Muscle layer of duodenum (tissue), 2 donors: ENCODE data around the gene CMTM1.
"Not testable (repeated sequence)": the region's sequence is repeated elsewhere in the genome, so short reads cannot be mapped to it uniquely, and the experiment has no call there.

ENCODE experiments used
- H3K27ac ChIP-seq: one replicate; pipeline ENCODE4 v1.7.0; 2013; ENCODE audit warnings: mild to moderate bottlenecking, low read length
- H3K27me3 ChIP-seq: one replicate; pipeline ENCODE4 v1.7.0; 2013; ENCODE audit warnings: low read depth, mild to moderate bottlenecking, control low read depth, low read length
- H3K36me3 ChIP-seq, 2 donors: one replicate each; pipeline ENCODE4 v1.7.0; 2013; ENCODE audit warnings: low read length in 2 of 2, control low read depth in 1 of 2, mild to moderate bottlenecking in 1 of 2; ENCODE audit not compliant: insufficient read depth in 2 of 2, control insufficient read depth in 1 of 2
- H3K4me1 ChIP-seq, 2 donors: one replicate each; pipeline ENCODE4 v1.7.0; 2013; ENCODE audit warnings: low read length in 2 of 2, mild to moderate bottlenecking in 2 of 2, control low read depth in 1 of 2, moderate library complexity in 1 of 2; ENCODE audit not compliant: insufficient read depth in 2 of 2, control insufficient read depth in 1 of 2
- H3K4me3 ChIP-seq, 2 donors: one replicate each; pipeline ENCODE4 v1.7.0; 2013; ENCODE audit warnings: low read length in 2 of 2, low read depth in 1 of 2, mild to moderate bottlenecking in 1 of 2
- H3K9me3 ChIP-seq, 2 donors: one replicate each; pipeline ENCODE4 v1.7.0; 2013; ENCODE audit warnings: low read length in 2 of 2, control low read depth in 1 of 2, mild to moderate bottlenecking in 1 of 2; ENCODE audit not compliant: control insufficient read depth in 1 of 2
- donor health status: healthy.

CMTM1 gene

DNA sequence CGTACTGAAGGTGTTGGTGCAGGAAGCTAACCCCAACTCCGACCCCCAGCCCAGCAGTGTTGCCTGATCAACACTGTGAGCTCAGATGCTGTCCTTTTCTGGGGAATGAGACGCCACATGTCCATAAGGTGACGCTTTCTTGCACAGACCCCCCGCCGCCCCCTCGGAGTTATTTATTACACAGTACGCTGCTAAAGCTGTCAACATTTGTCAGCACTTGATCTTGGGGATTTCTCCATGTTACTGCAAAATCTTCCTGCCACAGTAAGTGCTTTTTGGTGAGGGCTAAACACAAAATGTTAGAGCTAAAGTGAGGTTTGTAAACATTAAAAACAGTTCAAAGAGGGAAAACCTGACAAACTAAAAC is 54.2 kb downstream of the CMTM1 start:
- no peaks in the 10 kb centered on the region for H3K9me3 ChIP-seq
- H3K27me3 ChIP-seq: no peaks in the 10 kb centered on the region
- H3K4me3 ChIP-seq: no peak overlapping the region
- no peaks in the 10 kb centered on the region for H3K4me1 ChIP-seq
- H3K27ac ChIP-seq: no peak overlapping the region
- peaks cover 5 to 18% of the 10 kb centered on the region in 2 donors for H3K36me3 ChIP-seq

DNA sequence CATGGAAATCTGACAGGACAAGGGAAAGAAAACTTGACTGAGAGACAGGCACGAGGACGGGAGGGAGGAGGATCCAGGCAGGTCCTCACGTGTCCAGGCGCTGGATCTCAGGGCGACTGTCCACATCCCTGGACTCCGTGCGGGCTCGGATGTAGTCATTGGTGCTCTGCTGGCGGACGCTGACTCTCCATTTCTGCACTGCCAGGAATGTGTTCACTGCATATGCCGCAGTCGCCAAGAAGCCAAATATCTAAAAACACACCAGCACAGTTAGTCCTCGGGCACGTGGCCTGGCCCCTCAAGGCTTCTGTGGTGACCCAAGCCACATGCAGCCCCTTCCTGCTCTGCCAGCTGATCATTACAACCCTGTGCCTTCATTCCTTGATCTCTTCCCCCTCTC is 55.7 kb downstream of the CMTM1 start:
- Histone ChIP-seq H3K9me3 (no peaks in the 10 kb centered on the region), H3K27me3 (no peaks in the 10 kb centered on the region), H3K4me1 (no peaks in the 10 kb centered on the region), H3K4me3 (no peak overlapping the region), H3K27ac (no peak overlapping the region), H3K36me3 (peaks cover 5 to 18% of the 10 kb centered on the region in 2 donors)

DNA sequence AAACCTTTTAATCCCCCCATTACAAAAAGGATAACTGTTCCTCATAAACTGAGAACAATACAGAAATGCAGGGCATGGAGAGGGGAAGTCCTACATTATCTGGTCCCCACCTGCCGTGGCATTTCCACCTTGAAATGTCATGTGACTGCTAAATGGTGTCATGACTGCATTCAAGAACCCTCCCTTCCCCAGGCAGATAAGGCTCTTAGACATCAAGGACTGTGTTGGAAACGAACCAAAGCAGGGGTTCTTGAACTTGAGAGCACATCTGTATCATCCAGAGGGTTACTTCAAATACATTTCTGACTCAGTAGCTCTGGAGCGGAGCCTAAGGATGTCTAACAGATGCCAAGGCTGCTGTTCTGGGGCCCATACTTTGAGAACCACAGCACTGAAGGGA is 56.6 kb downstream of the CMTM1 start:
- Histone ChIP-seq H3K4me1 (no peaks in the 10 kb centered on the region), H3K9me3 (no peaks in the 10 kb centered on the region), H3K36me3 (peaks cover 5 to 18% of the 10 kb centered on the region in 2 donors), H3K27me3 (no peaks in the 10 kb centered on the region), H3K4me3 (no peak overlapping the region), H3K27ac (no peak overlapping the region)

DNA sequence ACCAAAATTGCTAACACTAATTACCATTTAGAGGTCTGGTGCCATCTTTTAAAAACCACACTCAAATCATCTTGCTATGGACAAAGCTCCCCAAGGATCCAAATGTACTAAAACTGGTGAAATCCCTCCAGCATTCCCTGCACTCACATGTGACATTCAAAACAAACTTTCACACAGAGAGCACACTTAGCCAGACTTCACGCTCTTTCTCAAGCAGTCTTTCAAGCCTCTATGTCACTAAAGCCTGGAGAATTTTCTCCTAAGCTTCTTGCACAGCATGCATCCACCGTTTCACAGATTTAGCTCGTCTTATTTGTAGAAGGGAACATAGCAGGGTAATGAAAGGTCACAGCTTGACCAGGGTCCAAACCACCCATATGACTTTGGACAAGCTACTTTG is 57.5 kb downstream of the CMTM1 start:
- Histone ChIP-seq H3K4me3 (no peak overlapping the region), H3K4me1 (no peaks in the 10 kb centered on the region), H3K36me3 (peaks cover 5 to 16% of the 10 kb centered on the region in 2 donors), H3K27me3 (no peaks in the 10 kb centered on the region), H3K9me3 (no peaks in the 10 kb centered on the region), H3K27ac (no peak overlapping the region)

DNA sequence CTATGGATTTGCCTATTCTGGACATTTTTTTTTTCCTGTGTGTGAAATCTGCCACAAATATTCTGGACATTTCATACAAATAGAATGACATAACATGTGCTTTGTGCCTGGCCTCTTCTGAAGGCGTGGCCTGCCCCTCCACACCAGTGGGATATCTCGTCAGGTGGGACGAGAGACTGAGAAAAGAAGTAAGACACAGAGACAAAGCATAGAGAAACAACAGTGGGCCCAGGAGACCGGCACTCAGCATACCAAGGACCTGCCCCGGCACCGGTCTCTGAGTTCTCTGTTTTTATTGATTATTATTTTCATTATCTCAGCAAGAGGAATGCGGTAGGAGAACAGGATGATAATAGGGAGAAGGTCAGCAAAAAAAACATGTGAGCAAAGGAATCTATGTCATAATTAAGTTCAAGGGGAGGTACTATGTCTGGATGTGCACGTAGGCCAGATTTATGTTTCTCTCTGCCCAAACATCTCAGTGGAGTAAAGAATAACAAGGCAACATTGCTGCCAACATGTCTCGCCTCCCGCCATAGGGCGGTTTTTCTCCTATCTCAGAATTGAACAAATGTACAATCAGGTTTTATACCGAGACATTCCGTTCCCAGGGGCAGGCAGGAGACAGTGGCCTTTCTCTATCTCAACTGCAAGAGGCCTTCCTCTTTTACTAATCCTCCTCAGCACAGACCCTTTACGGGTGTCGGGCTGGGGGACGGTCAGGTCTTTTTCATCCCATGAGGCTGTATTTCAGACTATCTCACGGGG is 61.6 kb downstream of the CMTM1 start:
- not testable (repeated sequence) for H3K9me3 ChIP-seq, H3K4me1 ChIP-seq, H3K36me3 ChIP-seq, H3K4me3 ChIP-seq, H3K27ac ChIP-seq, H3K27me3 ChIP-seq
